Vagina (tissue), 2 donors: Measurements from ENCODE around the gene TRIM5.

Experiments
- POLR2A ChIP-seq, 2 donors: fragments of 450-650 bp; IDR thresholded peaks; one replicate each; pipeline ENCODE4 v1.6.1; 2017; ENCODE audit warnings: antibody characterized with exemption in 2 of 2, mild to moderate bottlenecking in 2 of 2, moderate library complexity in 2 of 2
- POLR2AphosphoS5 ChIP-seq, 2 donors: sonication (generic); formaldehyde crosslinking; IDR thresholded peaks; one replicate each; pipeline ENCODE4 v1.9.0; 2017; ENCODE audit warnings: antibody characterized with exemption in 2 of 2, mild to moderate bottlenecking in 2 of 2, low read depth in 1 of 2; ENCODE audit not compliant: insufficient read depth in 1 of 2

DNA sequence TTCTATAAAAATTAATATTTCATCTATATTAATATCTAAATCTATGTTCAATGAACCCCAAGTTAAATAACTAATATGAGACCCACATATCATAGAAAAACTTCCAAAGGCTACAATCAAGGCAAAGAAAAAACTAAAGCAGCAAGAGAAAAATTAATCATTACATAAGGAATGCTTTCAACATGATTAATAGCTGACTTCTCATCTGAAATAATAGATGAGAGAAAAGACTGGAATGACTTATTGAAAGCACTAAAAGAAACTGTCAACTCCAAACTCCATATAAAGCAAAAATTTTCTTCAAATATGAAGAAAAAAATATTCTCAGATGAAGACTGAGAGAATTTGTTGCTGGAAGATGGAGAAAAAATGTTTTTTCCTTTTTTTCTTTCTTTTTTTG is 13.0 kb downstream of the TRIM5 start:
- TF ChIP-seq POLR2AphosphoS5 (IDR thresholded peaks at IDR 0.05; ENCODE audit: insufficient read depth in 1 of 2, low read depth in 1 of 2): no peak
- no peak for TF ChIP-seq POLR2A (IDR thresholded peaks at IDR 0.05)
